Immature natural killer cell (primary cell): ENCODE results near the gene KLHL42. TPM values are rescaled to one million over a fixed set of nuclear protein-coding genes. Genes with fewer than 3 reads are reported as not detected.

Experiments
- DNase-seq, 3 donors: peaks; one replicate each; pipeline ENCODE4 v3.0.0; 2022; ENCODE audit warnings: mixed read lengths in 1 of 3
- H3K27ac Mint-ChIP-seq, 6 donors: one replicate each; pipeline ENCODE4 v1.8.0; 2020; ENCODE audit warnings: mixed read lengths in 6 of 6, mild to moderate bottlenecking in 5 of 6, inconsistent platforms in 4 of 6, moderate library complexity in 3 of 6
- H3K27me3 Mint-ChIP-seq, 3 donors: one replicate each; pipeline ENCODE4 v1.8.0; 2020 to 2021; ENCODE audit warnings: low read depth in 3 of 3, mild to moderate bottlenecking in 3 of 3, mixed read lengths in 3 of 3, moderate library complexity in 3 of 3, inconsistent platforms in 1 of 3
- H3K36me3 Mint-ChIP-seq, 3 donors: one replicate each; pipeline ENCODE4 v1.8.0; 2020; ENCODE audit warnings: mixed read lengths in 3 of 3, inconsistent platforms in 2 of 3, mild to moderate bottlenecking in 2 of 3
- H3K4me1 Mint-ChIP-seq, 2 donors: one replicate each; pipeline ENCODE4 v1.8.0; 2020; ENCODE audit warnings: inconsistent platforms in 2 of 2, mild to moderate bottlenecking in 2 of 2, mixed read lengths in 2 of 2, moderate library complexity in 1 of 2
- H3K4me3 Mint-ChIP-seq, 5 donors: one replicate each; pipeline ENCODE4 v1.8.0; 2020; ENCODE audit warnings: mild to moderate bottlenecking in 5 of 5, mixed read lengths in 5 of 5, inconsistent platforms in 3 of 5, moderate library complexity in 3 of 5
- H3K9me3 Mint-ChIP-seq, 6 donors: one replicate each; pipeline ENCODE4 v1.8.0; 2020; ENCODE audit warnings: mild to moderate bottlenecking in 6 of 6, mixed read lengths in 6 of 6, inconsistent platforms in 4 of 6, moderate library complexity in 3 of 6
- polyA plus RNA-seq, 3 donors: library from polyadenylated mRNA; unstranded; fragments of 300-500 nt; fragmentation: Illumina TruSeq; gene quantifications; one replicate each; pipeline ENCODE4 v1.2.3, GENCODE V29; 2021

Gene KLHL42
- polyA plus RNA-seq, 3 donors from 2014 or later = 3.5 to 10.3 (median 5.7) TPM

- Mint-ChIP-seq H3K27ac (no peak overlapping the region), H3K36me3 (no peaks in the 10 kb centered on the region), H3K27me3 (peaks cover 0 to 7% (median 0%) of the 10 kb centered on the region in 3 donors), H3K4me1 (peaks cover 0 to 3% of the 10 kb centered on the region in 2 donors), H3K9me3 (no peaks in the 10 kb centered on the region), H3K4me3 (no peak overlapping the region)
- no peak for DNase-seq
Measured at GRCh38 chr12:27812502-27812901, 32.5 kb downstream of the KLHL42 start.

GRCh38 chr12:27814411-27814810 is 34.4 kb downstream of the KLHL42 start:
- H3K36me3 Mint-ChIP-seq = no peaks in the 10 kb centered on the region
- peaks cover 0 to 9% (median 3%) of the 10 kb centered on the region in 3 donors for H3K27me3 Mint-ChIP-seq
- no peaks in the 10 kb centered on the region for H3K4me1 Mint-ChIP-seq
- H3K9me3 Mint-ChIP-seq = no peaks in the 10 kb centered on the region
- DNase-seq = no peak
- H3K27ac Mint-ChIP-seq = no peak overlapping the region
- no peak overlapping the region for H3K4me3 Mint-ChIP-seq

GRCh38 chr12:27814851-27815591 is 35.0 kb downstream of the KLHL42 start:
- DNase-seq = no peak

GRCh38 chr12:27817766-27818165 is 37.7 kb downstream of the KLHL42 start:
- DNase-seq = no peak
- no peak overlapping the region for H3K4me3 Mint-ChIP-seq
- no peaks in the 10 kb centered on the region for H3K9me3 Mint-ChIP-seq
- H3K36me3 Mint-ChIP-seq = no peaks in the 10 kb centered on the region
- no peak overlapping the region for H3K27ac Mint-ChIP-seq
- H3K4me1 Mint-ChIP-seq = peaks cover 0 to 2% of the 10 kb centered on the region in 2 donors
- H3K27me3 Mint-ChIP-seq = peaks cover 2 to 7% (median 6%) of the 10 kb centered on the region in 3 donors

More at GRCh38 chr12:27814851-27815591, 35.0 kb downstream of the KLHL42 start:
- H3K27me3 Mint-ChIP-seq = peaks cover 0 to 9% (median 4%) of the 10 kb centered on the region in 3 donors
- H3K36me3 Mint-ChIP-seq = no peaks in the 10 kb centered on the region
- no peak overlapping the region for H3K4me3 Mint-ChIP-seq
- no peak overlapping the region for H3K27ac Mint-ChIP-seq
- no peaks in the 10 kb centered on the region for H3K9me3 Mint-ChIP-seq
- H3K4me1 Mint-ChIP-seq = no peaks in the 10 kb centered on the region

DNA sequence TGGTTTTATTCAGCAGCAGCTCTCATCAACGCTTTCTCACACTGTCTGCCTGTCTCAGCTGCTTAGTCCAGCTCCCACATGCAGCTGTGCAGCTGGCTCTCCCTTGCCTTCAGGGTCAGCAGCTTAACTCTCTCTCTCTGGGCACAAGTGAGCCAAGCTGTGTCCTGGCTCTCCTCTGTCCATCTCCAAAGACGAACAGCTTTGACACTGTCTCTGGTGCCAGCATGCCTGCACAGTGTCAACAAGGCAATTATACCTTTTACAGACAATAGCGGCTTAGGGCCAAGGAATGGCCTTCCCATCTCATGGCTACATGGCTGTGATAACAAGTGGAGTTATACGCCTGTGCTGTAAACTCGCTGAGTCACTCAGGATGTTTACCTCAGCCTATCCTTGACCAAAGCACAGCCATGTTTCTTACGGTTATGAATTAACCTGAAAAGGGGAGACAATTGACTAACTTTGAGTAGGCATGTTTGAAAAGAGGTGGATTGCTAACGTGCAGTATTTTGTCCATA is 38.4 kb downstream of the KLHL42 start:
- H3K27ac Mint-ChIP-seq = no peak overlapping the region
- no peak overlapping the region for H3K4me3 Mint-ChIP-seq
- H3K27me3 Mint-ChIP-seq = peaks cover 2 to 6% (median 5%) of the 10 kb centered on the region in 3 donors
- no peaks in the 10 kb centered on the region for H3K36me3 Mint-ChIP-seq
- H3K4me1 Mint-ChIP-seq = peaks cover 0 to 2% of the 10 kb centered on the region in 2 donors
- DNase-seq = no peak
- no peaks in the 10 kb centered on the region for H3K9me3 Mint-ChIP-seq

DNA sequence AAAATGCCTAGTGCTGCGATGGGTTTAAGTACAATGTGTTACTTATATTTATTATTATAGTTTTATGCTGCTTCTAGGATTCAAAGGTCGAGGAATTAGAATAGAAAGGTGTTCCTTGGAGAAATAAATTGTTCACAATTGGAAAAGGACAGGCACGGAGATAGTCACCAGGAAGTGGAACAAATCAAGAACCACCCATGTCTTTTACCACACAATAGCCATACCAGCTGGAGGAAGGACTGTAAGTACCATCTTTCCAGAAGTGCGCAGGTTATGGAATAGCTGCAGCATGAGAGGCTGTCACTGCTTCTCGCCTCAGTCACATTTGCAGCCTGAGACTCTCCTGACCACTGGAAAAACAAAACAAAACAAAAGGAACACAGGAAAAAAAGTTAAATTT is 40.5 kb downstream of the KLHL42 start:
- no peaks in the 10 kb centered on the region for H3K36me3 Mint-ChIP-seq
- DNase-seq = no peak
- no peak overlapping the region for H3K27ac Mint-ChIP-seq
- H3K4me1 Mint-ChIP-seq = peaks cover 0 to 2% of the 10 kb centered on the region in 2 donors
- H3K27me3 Mint-ChIP-seq = peaks cover 2 to 8% (median 5%) of the 10 kb centered on the region in 3 donors
- no peak overlapping the region for H3K4me3 Mint-ChIP-seq
- H3K9me3 Mint-ChIP-seq = no peaks in the 10 kb centered on the region

GRCh38 chr12:27821259-27821973 is 41.4 kb downstream of the KLHL42 start:
- peaks cover 0 to 2% of the 10 kb centered on the region in 2 donors for H3K4me1 Mint-ChIP-seq
- no peaks in the 10 kb centered on the region for H3K36me3 Mint-ChIP-seq
- H3K27me3 Mint-ChIP-seq = peaks cover 2 to 9% (median 5%) of the 10 kb centered on the region in 3 donors
- peak; percentile 18 to 36 (median 25) for DNase-seq
- H3K4me3 Mint-ChIP-seq = peak overlapping the region in 2 of 5 donors; percentile 19 to 80
- no peak overlapping the region for H3K27ac Mint-ChIP-seq
- H3K9me3 Mint-ChIP-seq = no peaks in the 10 kb centered on the region

GRCh38 chr12:27822076-27822712 is 42.2 kb downstream of the KLHL42 start:
- peak overlapping the region in 1 of 5 donors; percentile 80 for H3K4me3 Mint-ChIP-seq
- peaks cover 2 to 9% (median 5%) of the 10 kb centered on the region in 3 donors for H3K27me3 Mint-ChIP-seq
- DNase-seq = peak in 1 of 3 donors; percentile 28

DNA sequence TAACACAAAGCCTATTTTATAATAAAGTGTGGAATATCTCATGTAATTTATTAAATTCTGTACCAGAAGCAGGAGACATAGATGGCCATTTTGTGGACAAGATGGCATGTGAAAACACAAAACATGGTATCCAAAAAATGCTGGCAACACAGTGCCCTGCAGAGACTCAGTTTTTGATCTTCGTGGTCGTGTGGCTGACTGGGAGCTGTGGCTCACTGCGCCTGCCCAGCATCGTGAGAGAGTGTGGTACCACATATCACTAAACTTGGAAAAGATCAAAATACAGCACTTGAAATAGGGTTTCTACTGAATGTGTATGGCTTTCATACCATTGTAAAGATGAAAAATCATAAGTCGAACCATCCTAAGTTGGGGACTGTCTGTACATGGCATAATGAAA is 43.0 kb downstream of the KLHL42 start:
- Mint-ChIP-seq H3K36me3 (no peaks in the 10 kb centered on the region), H3K9me3 (no peaks in the 10 kb centered on the region), H3K27me3 (peaks cover 2 to 5% (median 5%) of the 10 kb centered on the region in 3 donors), H3K27ac (no peak overlapping the region), H3K4me1 (peaks cover 0 to 2% of the 10 kb centered on the region in 2 donors), H3K4me3 (no peak overlapping the region)
- DNase-seq = no peak

More at GRCh38 chr12:27822076-27822712, 42.2 kb downstream of the KLHL42 start:
- Mint-ChIP-seq H3K36me3 (no peaks in the 10 kb centered on the region), H3K27ac (peak overlapping the region in 1 of 6 donors; percentile 62), H3K4me1 (peaks cover 0 to 2% of the 10 kb centered on the region in 2 donors), H3K9me3 (no peaks in the 10 kb centered on the region)

DNA sequence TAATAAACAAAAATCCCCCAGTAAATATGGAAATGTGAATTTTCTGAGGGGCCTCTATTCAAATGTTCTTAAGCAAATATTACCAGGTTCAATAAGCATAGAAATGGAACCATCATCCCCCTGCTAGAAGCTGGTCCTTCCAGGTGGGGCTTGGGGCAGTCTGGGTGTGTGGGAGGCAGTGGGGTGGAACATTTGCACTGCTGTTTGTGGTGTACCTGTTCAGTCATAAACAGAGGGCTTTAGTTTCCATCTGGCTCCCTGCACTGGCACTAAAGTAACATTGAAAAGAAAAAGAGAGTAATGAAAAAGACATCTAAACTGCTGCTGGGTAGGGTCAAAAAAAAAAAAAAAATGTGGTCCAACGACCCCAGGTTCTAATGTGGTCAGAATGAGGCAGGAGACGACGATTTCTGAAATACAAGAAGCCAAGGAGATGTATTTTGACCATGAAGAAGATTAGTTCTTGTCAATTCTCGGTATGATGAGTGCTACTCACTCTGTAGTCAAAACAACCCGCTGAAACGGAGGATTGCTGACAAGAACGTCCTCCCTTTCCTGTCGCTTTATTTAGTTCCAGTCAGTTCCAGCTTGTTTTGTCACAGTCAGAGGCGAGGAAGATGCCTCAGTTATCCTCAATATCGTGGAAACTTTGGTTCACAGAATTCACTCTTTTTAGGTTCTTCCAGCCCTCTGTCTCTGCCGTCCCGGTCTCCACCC is 44.3 kb downstream of the KLHL42 start:
- no peaks in the 10 kb centered on the region for H3K36me3 Mint-ChIP-seq
- H3K27me3 Mint-ChIP-seq = peaks cover 2 to 5% (median 2%) of the 10 kb centered on the region in 3 donors
- no peaks in the 10 kb centered on the region for H3K9me3 Mint-ChIP-seq
- H3K4me1 Mint-ChIP-seq = peaks cover 0 to 2% of the 10 kb centered on the region in 2 donors
- no peak overlapping the region for H3K27ac Mint-ChIP-seq
- DNase-seq = no peak
- no peak overlapping the region for H3K4me3 Mint-ChIP-seq

DNA sequence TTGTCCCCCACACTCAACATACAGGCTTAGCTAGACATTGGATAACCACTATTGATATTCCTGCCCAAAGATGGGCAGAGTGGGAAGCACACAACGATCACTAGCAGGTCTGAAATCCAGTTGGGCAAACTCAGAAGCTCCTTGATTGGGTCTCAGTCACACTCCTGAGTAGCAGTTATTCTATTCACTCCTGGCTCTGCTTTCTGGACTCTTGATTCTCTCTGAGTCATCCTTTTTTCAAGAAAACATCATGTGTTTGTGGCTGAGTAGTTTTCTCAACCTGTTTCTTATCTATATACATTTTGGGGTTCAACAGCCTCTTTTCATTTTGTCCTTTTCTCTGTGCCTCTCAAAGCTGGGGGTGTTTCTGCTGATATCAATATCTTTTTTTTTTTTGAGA is 46.0 kb downstream of the KLHL42 start:
- H3K27ac Mint-ChIP-seq = no peak overlapping the region
- no peak overlapping the region for H3K4me3 Mint-ChIP-seq
- no peaks in the 10 kb centered on the region for H3K36me3 Mint-ChIP-seq
- no peak for DNase-seq
- no peaks in the 10 kb centered on the region for H3K9me3 Mint-ChIP-seq
- H3K27me3 Mint-ChIP-seq = peaks cover 0 to 3% (median 0%) of the 10 kb centered on the region in 3 donors
- peaks cover 0 to 2% of the 10 kb centered on the region in 2 donors for H3K4me1 Mint-ChIP-seq

DNA sequence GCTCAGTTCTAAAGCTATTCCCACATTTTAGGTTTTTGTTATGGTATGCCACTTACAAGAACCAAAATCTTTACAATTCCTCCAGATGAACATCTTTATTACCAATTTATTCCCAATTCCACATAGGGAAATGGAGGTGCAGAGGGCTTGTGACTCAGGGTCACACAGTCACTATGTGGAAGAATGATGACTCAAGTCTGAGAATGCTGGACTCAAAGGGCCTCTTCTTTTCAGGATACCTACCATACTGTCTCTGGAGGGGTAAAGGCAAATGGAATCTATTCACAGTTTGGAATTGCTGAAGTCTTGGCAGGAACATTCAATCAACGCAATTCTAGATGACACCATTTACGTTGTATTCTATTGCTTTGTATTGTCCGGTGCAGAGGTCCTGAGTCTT is 48.2 kb downstream of the KLHL42 start:
- H3K27me3 Mint-ChIP-seq = peaks cover 0 to 5% (median 0%) of the 10 kb centered on the region in 3 donors
- no peaks in the 10 kb centered on the region for H3K9me3 Mint-ChIP-seq
- DNase-seq = no peak
- no peak overlapping the region for H3K27ac Mint-ChIP-seq
- H3K4me1 Mint-ChIP-seq = no peaks in the 10 kb centered on the region
- no peaks in the 10 kb centered on the region for H3K36me3 Mint-ChIP-seq
- H3K4me3 Mint-ChIP-seq = no peak overlapping the region

- H3K9me3 Mint-ChIP-seq = no peaks in the 10 kb centered on the region
- H3K27me3 Mint-ChIP-seq = peaks cover 0 to 2% (median 0%) of the 10 kb centered on the region in 3 donors
- no peak overlapping the region for H3K4me3 Mint-ChIP-seq
- H3K4me1 Mint-ChIP-seq = no peaks in the 10 kb centered on the region
- H3K36me3 Mint-ChIP-seq = no peaks in the 10 kb centered on the region
- DNase-seq = no peak
- no peak overlapping the region for H3K27ac Mint-ChIP-seq
Measured at GRCh38 chr12:27838543-27839185, 58.6 kb downstream of the KLHL42 start.
